HepG2 (cell line): Measurements from ENCODE around the gene TP53TG5. TPM values are rescaled to one million over a fixed set of nuclear protein-coding genes. Genes with fewer than 3 reads are reported as not detected.

Source experiments
- ATAC-seq: fragments of 200-7000 bp; cut with Tn5 transposase; 3 replicates; pipeline ENCODE4 v1.9.1; 2020; ENCODE audit warnings: mild to moderate bottlenecking, moderate library complexity
- BruUV-seq: library from RNA; stranded (reverse); fragments of 400-500 nt; replicated peaks from 2 replicates; lab custom pipeline; 2021; lab: Mats Ljungman, UMichigan
- CTCF ChIA-PET: fragments of 300-600 bp; formaldehyde crosslinking; extraction: SDS; loops from one replicate; lab custom pipeline; 2021; ENCODE audit warnings: low total read pairs, inconsistent platforms, low intra/inter-chr PET ratio; lab: Yijun Ruan, JAX
- POLR2A ChIA-PET: fragments of 350-600 bp; sonication (Branson Sonifier 250); formaldehyde crosslinking; loops from one replicate; lab custom pipeline; 2020; ENCODE audit warnings: antibody characterized with exemption, inconsistent platforms; lab: Yijun Ruan, JAX
- DNase-seq: peaks from one replicate; pipeline ENCODE4 v3.0.0-alpha.2; 2015; ENCODE audit warnings: low spot score
- FAIRE-seq: peaks from 3 replicates; lab custom pipeline; 2011; peaks lifted over from hg19 to GRCh38; lab: Jason Lieb, UNC
- H2AFZ ChIP-seq: one replicate; pipeline ENCODE4 v1.6.1; 2011; ENCODE audit warnings: low read length, inconsistent platforms
- H3K27ac ChIP-seq: fragments of 300-600 bp; 3 replicates; pipeline ENCODE4 v1.8.0; 2011; ENCODE audit warnings: mixed run types, mild to moderate bottlenecking, mixed read lengths, low read length, inconsistent platforms; ENCODE audit not compliant: insufficient read depth; ENCODE audit errors: extremely low read length
- H3K27me3 ChIP-seq, 2 experiments: fragments of 200-600 bp in 1 of 2; 2 replicates in 1 of 2; 3 replicates in 1 of 2; pipeline versions ENCODE4 v1.6.0 to v1.8.0; 2011; ENCODE audit warnings: low read length in 2 of 2, mild to moderate bottlenecking in 2 of 2, moderate library complexity in 2 of 2, inconsistent platforms in 1 of 2; ENCODE audit not compliant: insufficient read depth in 2 of 2, control insufficient read depth in 1 of 2
- H3K36me3 ChIP-seq, 2 experiments: fragments of 200-600 bp in 1 of 2; replicated peaks in 1 of 2; 2 replicates in 1 of 2; 3 replicates in 1 of 2; pipeline versions ENCODE4 v1.5.1 to v1.8.0; 2011; ENCODE audit warnings: low read length in 2 of 2, inconsistent platforms in 1 of 2; ENCODE audit not compliant: insufficient read depth in 2 of 2, control insufficient read depth in 1 of 2
- H3K4me1 ChIP-seq: 2 replicates; pipeline ENCODE4 v1.5.1; 2012; ENCODE audit warnings: low read length, inconsistent platforms; ENCODE audit not compliant: insufficient read depth
- H3K4me2 ChIP-seq: 2 replicates; pipeline ENCODE4 v1.6.0; 2011; ENCODE audit warnings: low read depth, low read length, inconsistent platforms
- H3K4me3 ChIP-seq, 3 experiments: fragments of 200-600 bp in 1 of 3; sonication (generic), shearing (Covaris generic) in 1 of 3; replicated peaks in 1 of 3; 2 replicates each; pipeline ENCODE4 v1.5.1; 2011 to 2016; ENCODE audit warnings: low read length in 3 of 3, inconsistent platforms in 2 of 3, low read depth in 2 of 3, mild to moderate bottlenecking in 2 of 3, control low read depth in 1 of 3, mixed read lengths in 1 of 3; ENCODE audit not compliant: insufficient read depth in 1 of 3
- H3K79me2 ChIP-seq: one replicate; pipeline ENCODE4 v1.6.1; 2011; ENCODE audit warnings: low read length, inconsistent platforms; ENCODE audit not compliant: insufficient read depth
- H3K9ac ChIP-seq: 2 replicates; pipeline ENCODE4 v1.6.0; 2011; ENCODE audit warnings: mild to moderate bottlenecking, low read depth, low read length, inconsistent platforms; ENCODE audit not compliant: insufficient read depth
- H3K9me3 ChIP-seq: 2 replicates; pipeline ENCODE4 v1.5.1; 2012; ENCODE audit warnings: mild to moderate bottlenecking, low read length
- H4K20me1 ChIP-seq: 2 replicates; pipeline ENCODE4 v1.6.0; 2011; ENCODE audit warnings: inconsistent platforms, mild to moderate bottlenecking, low read length, moderate library complexity; ENCODE audit not compliant: insufficient read depth
- AGO2 ChIP-seq: fragments of 200-400 bp; formaldehyde crosslinking; optimal IDR thresholded peaks from 2 replicates; pipeline ENCODE3; 2017; ENCODE audit warnings: mild to moderate bottlenecking, low read depth, low read length, moderate library complexity
- HNF4A ChIP-seq: sonication (generic); formaldehyde crosslinking; IDR thresholded peaks from 2 replicates; pipeline ENCODE4 v1.4.0; 2020; ENCODE audit warnings: missing genetic modification reagents
- KDM4B ChIP-seq: sonication (generic); formaldehyde crosslinking; IDR thresholded peaks from 2 replicates; pipeline ENCODE4 v1.4.0; 2020; ENCODE audit warnings: missing genetic modification reagents
- ONECUT2 ChIP-seq: sonication (generic); formaldehyde crosslinking; IDR thresholded peaks from 2 replicates; pipeline ENCODE4 v1.4.0; 2020; ENCODE audit warnings: missing genetic modification reagents
- POLR2AphosphoS2 ChIP-seq: IDR thresholded peaks from 2 replicates; pipeline ENCODE4 v1.6.1; 2011; ENCODE audit warnings: low read depth, low read length, improper control_type of control experiment
- PRDM15 ChIP-seq: sonication (generic); formaldehyde crosslinking; IDR thresholded peaks from 2 replicates; pipeline ENCODE4 v1.4.0; 2020; ENCODE audit warnings: missing genetic modification reagents
- PRMT3 ChIP-seq: sonication (generic); formaldehyde crosslinking; IDR thresholded peaks from 2 replicates; pipeline ENCODE4 v1.8.1; 2022; ENCODE audit warnings: low read depth, mild to moderate bottlenecking, moderate library complexity, missing genetic modification reagents, borderline replicate concordance
- TMF1 ChIP-seq: sonication (generic); formaldehyde crosslinking; IDR thresholded peaks from 2 replicates; pipeline ENCODE4 v1.8.1; 2022; ENCODE audit warnings: low read depth, missing genetic modification reagents
- ZNF619 ChIP-seq: sonication (generic); formaldehyde crosslinking; IDR thresholded peaks from 2 replicates; pipeline ENCODE4 v1.4.0; 2020; ENCODE audit warnings: mild to moderate bottlenecking, missing genetic modification reagents
- WGBS: methylation state at CpG from one replicate; pipeline ENCODE4 v1.1.6; 2017; ENCODE audit warnings: low lambda C conversion rate; 5-methylcytosine and 5-hydroxymethylcytosine counted together
- in situ Hi-C: cut with HindIII; loops from 2 replicates; pipeline ENCODE4 v1.10.0; 2017; ENCODE audit warnings: low pct_unique_long_range_greater_than_20kb; ENCODE audit not compliant: extremely low pct_ligation_motif_present
- intact Hi-C: fragments of 100-400 bp; cut with micrococcal nuclease; formaldehyde crosslinking; loops from one replicate; pipeline ENCODE4 v1.10.0; 2022; ENCODE audit not compliant: unreplicated experiment
- polyA plus RNA-seq, 8 experiments: library from polyadenylated mRNA; depleted of rRNA in 3 of 8; stranded (reverse) in 7 of 8; unstranded in 1 of 8; fragments of >200 nt; fragmentation: Illumina TruSeq in 4 of 8; extraction: Trizol in 4 of 8; gene quantifications; 2 replicates each; pipeline versions ENCODE4 v1.2.1 to v1.2.3, GENCODE V29; 2011 to 2016; ENCODE audit warnings: low read depth in 4 of 8, missing spikeins in 1 of 8, mixed read lengths in 1 of 8; ENCODE audit not compliant: insufficient read depth in 1 of 8
- total RNA-seq, 5 experiments: library from RNA; depleted of rRNA; stranded (reverse); fragments of >200 nt; fragmentation: Illumina TruSeq; extraction: Trizol; gene quantifications; 2 replicates each; pipeline ENCODE4 v1.2.3, GENCODE V29; 2016; ENCODE audit warnings: low read depth in 1 of 5

Gene TP53TG5
- total and polyA plus RNA-seq, 2 of the 13 experiments (the other 11 are each of a cell fraction or from before 2014, with no cell fraction given): 0.11 TPM; not detected in 1

DNA sequence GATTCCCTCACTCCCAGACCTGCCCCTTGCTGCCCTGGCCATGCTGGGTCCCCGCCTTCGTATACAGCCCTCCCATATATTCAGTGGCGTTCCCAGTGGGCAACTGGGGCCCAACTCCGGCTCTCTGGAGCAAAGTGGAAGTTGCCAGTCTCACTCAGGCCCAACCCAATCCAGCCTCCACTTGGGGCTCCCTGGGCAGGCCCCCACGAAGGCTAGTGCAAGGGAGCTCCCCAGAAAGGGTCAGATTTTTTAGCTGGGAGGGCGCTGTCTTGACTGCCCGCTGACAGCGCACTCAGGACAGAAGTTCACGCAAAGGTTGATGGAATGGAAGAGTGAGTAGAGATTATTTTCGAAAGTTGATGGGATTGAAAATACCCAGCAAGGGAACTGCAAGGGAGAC, 5.9 kb downstream of the TP53TG5 start:
- intact Hi-C loops (no loop called here), in situ Hi-C loops (loop anchor here (5.0 kb wide), 1 partner anchor 65 kb away; no protein-coding TSS in a partner anchor)
- CTCF ChIA-PET: no interaction called here
- no peak for DNase-seq
- Histone ChIP-seq H4K20me1 (no peaks in the 10 kb centered on the region), H3K36me3 (peaks cover 10 to 13% of the 10 kb centered on the region in 2 experiments), H3K4me2 (no peak overlapping the region), H3K27me3 (no peaks in the 10 kb centered on the region), H3K4me3 (no peak overlapping the region), H3K9ac (no peak overlapping the region), H3K79me2 (no peaks in the 10 kb centered on the region), H2AFZ (no peak overlapping the region), H3K4me1 (peaks cover 19% of the 10 kb centered on the region), H3K9me3 (no peaks in the 10 kb centered on the region), H3K27ac (no peak overlapping the region)
- ATAC-seq: no peak
- no peak for FAIRE-seq
- TF ChIP-seq PRMT3 (no peak), AGO2 (peak; percentile 29)
- BruUV-seq: no TSS peak
- POLR2A ChIA-PET: interaction anchor here (1.7 to 29.5 kb wide), 4 partner anchors 9 to 44 kb away, joined by 7 to 1422 read pairs (median 32); partner anchors contain the start of genes PIGT, SDC4 and SYS1
- WGBS: 89% methylated on average over 10 of the region's 10 CpGs

DNA sequence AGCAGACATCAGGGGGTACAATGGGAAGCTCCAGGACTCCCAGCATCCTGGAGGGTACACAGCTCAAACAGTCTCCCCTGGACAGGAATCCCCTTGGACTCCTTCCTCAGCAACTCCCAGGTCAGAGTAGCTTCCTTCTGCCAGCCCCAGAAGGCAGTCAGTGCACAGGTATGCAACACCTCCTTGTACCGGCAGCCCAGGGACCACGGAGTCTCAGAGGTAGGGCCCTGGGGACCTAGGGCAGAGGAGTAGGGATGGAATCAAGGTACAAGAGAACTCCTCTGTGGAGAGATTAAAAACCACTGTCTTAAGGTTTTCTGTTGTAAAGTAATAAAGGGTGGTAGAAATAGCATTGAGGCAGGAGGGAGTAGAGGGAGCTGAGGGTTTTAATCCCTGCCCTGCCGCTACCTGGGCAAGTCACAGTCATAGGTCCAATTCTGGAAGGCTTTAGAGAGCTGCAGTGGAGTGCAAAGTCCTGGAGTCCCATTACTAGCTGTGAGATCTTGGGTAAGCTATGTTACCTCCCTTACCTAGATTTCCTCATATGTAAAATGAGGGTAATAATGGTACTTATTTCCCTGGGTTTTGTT, 7.5 kb downstream of the TP53TG5 start:
- WGBS: 77% methylated on average over 3 of the region's 3 CpGs
- no peak for DNase-seq
- in situ Hi-C loops: loop anchor here (5.0 kb wide), 1 partner anchor 67 kb away; no protein-coding TSS in a partner anchor

More for the DNA sequence above, 7.5 kb downstream of the TP53TG5 start:
- no peaks in the 10 kb centered on the region for H4K20me1 ChIP-seq
- H3K4me2 ChIP-seq: no peak overlapping the region
- no peaks in the 10 kb centered on the region for H3K79me2 ChIP-seq
- ChIA-PET POLR2A (interaction anchor here (1.5 to 29.5 kb wide), 6 partner anchors 8 to 66 kb away, joined by 4 to 1422 read pairs (median 8); partner anchors contain the start of genes PIGT, SDC4 and SYS1), CTCF (no interaction called here)
- no TSS peak for BruUV-seq
- peaks cover 19 to 29% of the 10 kb centered on the region in 2 experiments for H3K36me3 ChIP-seq
- no peaks in the 10 kb centered on the region for H3K27me3 ChIP-seq
- intact Hi-C loops: no loop called here
- no peak overlapping the region for H3K27ac ChIP-seq
- H3K4me3 ChIP-seq: no peak overlapping the region
- TF ChIP-seq ZNF619 (CRISPR knock-in tag) (no peak), POLR2AphosphoS2 (0 out of 2 replicates have a peak, but pooled peaks have one; percentile 38), TMF1 (no peak), ONECUT2 (CRISPR knock-in tag) (no peak), KDM4B (CRISPR knock-in tag) (no peak), HNF4A (peak; percentile 58), PRDM15 (CRISPR knock-in tag) (no peak)
- no peaks in the 10 kb centered on the region for H3K9me3 ChIP-seq
- peak; percentile 17; the same call in 2 of the 3 replicates for ATAC-seq
- peaks cover 19% of the 10 kb centered on the region for H3K4me1 ChIP-seq
- H3K9ac ChIP-seq: no peak overlapping the region
- H2AFZ ChIP-seq: no peak overlapping the region
- peak; percentile 46 for FAIRE-seq
